Calu3 (cell line): ENCODE results near the gene WWOX. TPM values are rescaled to one million over a fixed set of nuclear protein-coding genes. Genes with fewer than 3 reads are reported as not detected.

Experiments used
- BruUV-seq: library from RNA; stranded (reverse); fragments of 400-500 nt; replicated peaks from 2 replicates; lab custom pipeline; 2021; lab: Mats Ljungman, UMichigan
- CTCF ChIA-PET: fragments of 300-600 bp; sonication (Branson Sonifier 250); formaldehyde crosslinking; loops from one replicate; lab custom pipeline; 2022; ENCODE audit warnings: antibody characterized with exemption; lab: Charles Lee
- DNase-seq: peaks from one replicate; pipeline ENCODE4 v3.0.0; 2022
- H3K27ac Mint-ChIP-seq: one replicate; pipeline ENCODE4 v1.8.0; 2022; ENCODE audit warnings: mixed read lengths; ENCODE audit not compliant: unreplicated experiment
- H3K27me3 Mint-ChIP-seq: one replicate; pipeline ENCODE4 v1.8.0; 2022; ENCODE audit warnings: mixed read lengths; ENCODE audit not compliant: unreplicated experiment
- H3K36me3 Mint-ChIP-seq: one replicate; pipeline ENCODE4 v1.8.0; 2022; ENCODE audit warnings: mild to moderate bottlenecking, moderate library complexity, mixed read lengths; ENCODE audit not compliant: insufficient read depth, unreplicated experiment
- H3K4me1 Mint-ChIP-seq: one replicate; pipeline ENCODE4 v1.8.0; 2022; ENCODE audit warnings: mild to moderate bottlenecking, low read depth, mixed read lengths; ENCODE audit not compliant: unreplicated experiment
- H3K4me3 Mint-ChIP-seq: one replicate; pipeline ENCODE4 v1.8.0; 2022; ENCODE audit warnings: mild to moderate bottlenecking, low read depth, moderate library complexity, mixed read lengths; ENCODE audit not compliant: unreplicated experiment
- H3K9me3 Mint-ChIP-seq: one replicate; pipeline ENCODE4 v1.8.0; 2022; ENCODE audit warnings: low read depth, mixed read lengths; ENCODE audit not compliant: unreplicated experiment
- CTCF ChIP-seq: fragments of 200-600 bp; IDR thresholded peaks from one replicate; pipeline ENCODE4 v1.8.0; 2022; ENCODE audit warnings: antibody characterized with exemption; ENCODE audit not compliant: unreplicated experiment
- intact Hi-C: fragments of 100-400 bp; cut with micrococcal nuclease; formaldehyde crosslinking; loops from one replicate; pipeline ENCODE4 v1.10.0; 2022; ENCODE audit not compliant: unreplicated experiment
- total RNA-seq: library from RNA; stranded (reverse); gene quantifications from 2 replicates; pipeline ENCODE4 v1.2.3, GENCODE V29; 2022

The WWOX gene
- total RNA-seq, 1 experiment from 2014 or later, result 33.5 TPM

GRCh38 chr16:78890373-78890895, 791.0 kb downstream of the WWOX start:
- TF ChIP-seq CTCF, result no peak
- Mint-ChIP-seq H3K36me3 (no peaks in the 10 kb centered on the region), H3K4me3 (no peak overlapping the region), H3K4me1 (no peaks in the 10 kb centered on the region), H3K27me3 (no peaks in the 10 kb centered on the region), H3K27ac (no peak overlapping the region), H3K9me3 (peaks cover 11% of the 10 kb centered on the region)
- BruUV-seq, result no TSS peak
- CTCF ChIA-PET, result no interaction called here
- no peak for DNase-seq
- intact Hi-C loops, result no loop called here

DNA sequence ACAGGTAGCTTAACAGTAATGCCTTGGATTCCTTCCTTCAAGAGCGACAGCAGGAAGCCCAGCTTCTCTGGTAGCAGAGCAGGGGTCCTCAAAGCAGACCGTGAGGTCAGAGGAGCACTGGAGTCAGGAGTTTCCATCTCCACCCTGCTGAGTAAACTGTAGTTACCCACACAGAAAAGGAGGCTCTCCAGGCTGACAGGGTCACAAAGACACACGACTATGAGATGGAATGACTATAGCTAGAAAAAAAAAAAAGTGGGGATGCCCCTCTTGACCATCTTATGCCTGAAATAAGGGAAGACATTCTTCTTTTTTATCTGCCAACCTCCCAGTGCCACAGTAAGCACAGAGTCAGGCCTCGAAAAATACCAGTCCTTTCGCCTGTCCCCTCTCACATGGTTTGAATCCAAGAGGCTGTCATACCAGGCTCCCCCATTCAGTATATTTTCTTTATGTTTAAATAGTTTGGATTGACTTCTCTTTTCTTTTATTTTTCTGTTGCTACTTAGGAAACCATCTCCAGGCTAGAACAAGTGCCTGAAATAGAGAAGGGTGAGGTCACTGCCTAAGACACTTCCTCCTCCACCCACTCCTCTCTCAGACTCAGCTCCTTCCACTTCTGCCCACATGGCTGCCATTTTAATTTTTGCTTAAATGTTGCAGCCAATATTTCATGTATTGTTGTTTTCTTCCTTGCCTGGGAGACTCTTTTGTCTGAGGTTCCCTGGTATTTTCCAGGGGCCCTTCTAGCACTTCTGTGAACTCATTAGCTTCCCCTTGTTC, 793.7 kb downstream of the WWOX start:
- no peak overlapping the region for H3K27ac Mint-ChIP-seq
- H3K36me3 Mint-ChIP-seq, result no peaks in the 10 kb centered on the region
- CTCF ChIA-PET, result no interaction called here
- no peak for DNase-seq
- no peaks in the 10 kb centered on the region for H3K27me3 Mint-ChIP-seq
- H3K4me3 Mint-ChIP-seq, result no peak overlapping the region
- BruUV-seq, result no TSS peak
- H3K4me1 Mint-ChIP-seq, result no peaks in the 10 kb centered on the region
- TF ChIP-seq CTCF, result no peak
- H3K9me3 Mint-ChIP-seq, result peaks cover 8% of the 10 kb centered on the region
- intact Hi-C loops, result no loop called here

GRCh38 chr16:78894886-78895285, 795.4 kb downstream of the WWOX start:
- TF ChIP-seq CTCF, result no peak
- CTCF ChIA-PET, result no interaction called here
- DNase-seq, result no peak
- no peaks in the 10 kb centered on the region for H3K27me3 Mint-ChIP-seq
- no peak overlapping the region for H3K27ac Mint-ChIP-seq
- no peaks in the 10 kb centered on the region for H3K4me1 Mint-ChIP-seq
- H3K4me3 Mint-ChIP-seq, result no peak overlapping the region
- no TSS peak for BruUV-seq
- intact Hi-C loops, result no loop called here
- peaks cover 5% of the 10 kb centered on the region for H3K9me3 Mint-ChIP-seq
- no peaks in the 10 kb centered on the region for H3K36me3 Mint-ChIP-seq

- no TSS peak for BruUV-seq
- no peak for TF ChIP-seq CTCF
These were observed 796.2 kb downstream of the WWOX start for GRCh38 chr16:78895681-78896080.

More at GRCh38 chr16:78895681-78896080, 796.2 kb downstream of the WWOX start:
- H3K4me1 Mint-ChIP-seq, result no peaks in the 10 kb centered on the region
- no peaks in the 10 kb centered on the region for H3K36me3 Mint-ChIP-seq
- peaks cover 2% of the 10 kb centered on the region for H3K9me3 Mint-ChIP-seq
- no peaks in the 10 kb centered on the region for H3K27me3 Mint-ChIP-seq
- intact Hi-C loops, result no loop called here
- H3K27ac Mint-ChIP-seq, result no peak overlapping the region
- DNase-seq, result no peak
- no peak overlapping the region for H3K4me3 Mint-ChIP-seq
- CTCF ChIA-PET, result no interaction called here
